GM18870 (cell line): Measurements from ENCODE around the gene UNKL.
A peak's percentile ranks its signal among the peaks of the same experiment; 100 is the strongest.

ENCODE experiments used
- ATAC-seq: cut with Tn5 transposase; IDR thresholded peaks from one replicate; pipeline ENCODE4 v1.9.1; 2021; ENCODE audit warnings: moderate library complexity; ENCODE audit not compliant: unreplicated experiment

Gene UNKL

DNA sequence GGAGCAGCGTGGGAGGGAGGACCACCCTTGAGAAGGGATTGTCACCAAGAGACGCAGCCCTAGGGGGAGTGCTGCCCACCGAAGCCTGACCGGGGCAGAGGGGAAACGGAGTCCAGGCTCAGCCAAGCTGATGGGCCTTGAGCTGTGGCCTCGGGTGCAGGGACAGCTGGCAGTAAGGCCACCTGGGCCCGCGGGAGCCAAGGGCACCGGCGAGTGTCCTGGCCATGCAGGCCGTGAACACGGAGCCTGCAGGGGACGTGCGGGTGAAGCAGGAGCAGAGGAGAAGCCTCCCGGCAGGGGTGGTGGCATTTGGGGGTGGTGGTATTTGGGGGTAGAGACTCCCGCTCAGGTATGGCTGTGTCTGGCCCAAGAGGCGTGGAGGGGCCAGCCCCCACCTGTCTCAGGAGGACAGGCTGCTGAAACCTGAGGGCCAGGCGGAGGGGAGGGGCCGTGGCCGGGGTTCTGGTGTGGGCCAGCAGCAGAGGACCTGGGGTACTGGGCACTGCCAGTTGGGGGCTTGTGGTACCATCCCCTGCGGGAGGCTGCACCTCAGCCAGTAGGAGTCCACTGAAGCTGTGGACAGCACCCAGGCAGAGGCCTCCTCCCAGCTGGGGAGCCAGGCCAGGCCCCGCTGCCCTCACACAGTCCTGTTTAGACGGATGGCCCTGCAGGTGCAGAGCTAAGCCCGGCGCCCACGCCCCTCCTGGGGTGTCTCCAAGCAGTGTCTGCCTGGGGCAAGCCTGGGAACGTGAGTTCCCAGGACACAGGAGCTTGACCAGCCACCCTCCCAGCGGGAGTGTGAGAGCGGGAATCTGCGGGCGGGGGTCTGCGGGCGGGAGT is 58.2 kb downstream of the UNKL start:
- no peak for ATAC-seq

DNA sequence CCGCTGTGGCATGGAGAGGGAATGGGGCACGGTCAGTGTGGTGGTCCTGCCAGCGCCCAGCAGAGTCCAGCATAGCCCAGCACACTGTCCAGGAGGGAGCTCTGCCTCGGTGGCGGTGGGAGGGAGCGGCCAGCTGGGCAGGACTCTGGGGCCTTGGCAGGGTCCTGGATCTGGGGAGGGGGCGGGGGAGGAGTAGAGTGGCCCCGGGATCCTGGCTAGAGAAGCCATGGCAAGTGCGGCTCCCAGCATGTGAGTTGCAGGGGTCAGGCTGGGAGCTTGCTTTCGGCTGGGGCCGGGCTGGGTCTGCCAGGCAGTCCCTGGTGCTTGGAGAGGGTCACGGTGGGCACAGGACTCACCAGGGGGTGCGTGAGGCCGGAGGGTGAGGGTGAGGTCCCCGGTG is 58.9 kb downstream of the UNKL start:
- ATAC-seq, result no peak

DNA sequence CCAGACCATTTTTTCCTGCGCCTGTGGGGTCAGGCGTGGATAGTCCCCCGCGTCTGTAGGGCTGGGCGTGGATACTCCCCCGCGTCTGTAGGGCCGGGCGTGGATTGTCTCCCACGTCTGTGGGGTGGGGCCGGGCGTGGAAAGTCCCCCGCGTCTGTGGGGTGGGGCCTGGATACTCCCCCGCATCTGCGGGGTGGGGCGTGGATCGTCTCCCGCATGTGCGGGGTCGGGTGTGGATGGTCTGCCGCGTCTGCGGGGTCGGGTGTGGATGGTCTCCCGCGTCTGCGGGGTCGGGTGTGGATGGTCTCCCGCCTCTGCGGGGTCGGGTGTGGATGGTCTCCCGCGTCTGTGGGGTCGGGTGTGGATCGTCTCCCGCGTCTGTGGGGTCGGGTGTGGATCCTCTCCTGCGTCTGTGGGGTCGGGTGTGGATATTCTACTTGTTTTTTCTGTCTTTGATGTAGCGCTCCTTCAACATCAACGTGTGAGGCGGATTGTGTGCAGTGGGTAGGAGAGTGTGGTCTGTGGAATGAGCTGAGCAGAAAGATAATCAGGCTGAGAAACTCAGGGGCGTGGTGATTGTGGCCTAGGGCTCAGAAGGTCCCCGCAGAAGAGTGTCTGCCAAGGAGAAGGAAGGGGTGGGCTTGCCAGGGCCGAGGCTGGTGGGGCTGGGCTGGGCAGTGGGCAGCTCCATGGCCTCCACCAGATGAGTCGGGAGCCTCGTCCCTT is 59.5 kb downstream of the UNKL start:
- ATAC-seq, result no peak

DNA sequence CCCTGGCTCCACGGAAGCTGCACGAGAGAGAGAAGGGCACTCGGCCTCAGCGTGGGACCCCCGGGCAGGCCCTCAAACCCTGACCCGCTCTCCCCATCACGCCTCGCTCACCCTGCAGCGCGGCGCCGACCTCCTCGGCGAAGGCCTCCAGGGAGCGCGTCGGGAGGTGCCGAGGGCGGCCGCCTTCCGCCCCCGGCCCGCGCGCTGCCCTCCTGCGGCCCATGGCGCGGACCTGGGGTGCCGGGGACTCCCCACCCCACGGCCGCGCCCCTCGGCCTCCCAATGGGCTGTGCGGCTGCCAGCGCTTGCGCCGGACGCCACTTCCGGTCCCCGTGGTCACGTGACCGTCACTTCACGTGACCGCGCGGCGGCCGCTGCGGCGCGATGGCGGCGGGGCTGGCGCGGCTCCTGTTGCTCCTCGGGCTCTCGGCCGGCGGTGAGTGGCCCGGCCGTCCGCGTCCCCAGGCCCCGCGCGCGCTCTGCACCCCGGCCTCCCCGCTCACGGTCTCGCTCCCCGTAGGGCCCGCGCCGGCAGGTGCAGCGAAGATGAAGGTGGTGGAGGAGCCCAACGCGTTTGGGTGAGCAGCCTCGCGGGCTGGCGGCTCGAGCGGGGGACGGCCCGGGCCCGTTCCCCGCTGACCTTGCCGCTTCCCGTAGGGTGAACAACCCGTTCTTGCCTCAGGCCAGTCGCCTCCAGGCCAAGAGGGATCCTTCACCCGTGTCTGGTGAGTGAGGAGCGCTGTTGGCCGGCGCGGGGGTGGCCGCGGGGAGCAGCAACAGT is 62.7 kb downstream of the UNKL start, which contains the start of the genes GNPTG and TSR3:
TSS of gene GNPTG (plus strand) at position 350 of the 781 bp plus-strand sequence. CDS start at position 385, 35 bp downstream.
TSS of gene TSR3 (minus strand) at position 297 of the 781 bp plus-strand sequence. CDS start at position 223, 74 bp downstream.
- peak; percentile 40 for ATAC-seq

DNA sequence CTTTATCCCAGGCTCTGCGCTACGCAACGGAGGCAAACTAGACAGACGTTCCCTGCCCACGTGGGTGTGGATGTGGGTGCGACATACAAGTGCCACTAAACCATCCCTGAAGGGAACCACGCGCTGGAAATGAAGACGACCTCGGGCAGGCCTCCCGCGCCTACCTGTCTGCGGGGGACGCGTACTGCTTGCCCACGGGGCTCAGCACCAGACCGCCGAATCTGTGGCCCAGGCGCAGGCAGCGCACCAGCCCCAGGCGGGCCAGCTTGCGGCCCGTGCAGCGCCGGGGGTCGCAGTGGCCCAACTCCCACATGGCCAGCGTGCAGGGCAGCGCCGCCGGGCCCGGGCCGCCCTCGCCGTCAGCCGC is 63.3 kb downstream of the UNKL start:
- peak; percentile 11 for ATAC-seq

DNA sequence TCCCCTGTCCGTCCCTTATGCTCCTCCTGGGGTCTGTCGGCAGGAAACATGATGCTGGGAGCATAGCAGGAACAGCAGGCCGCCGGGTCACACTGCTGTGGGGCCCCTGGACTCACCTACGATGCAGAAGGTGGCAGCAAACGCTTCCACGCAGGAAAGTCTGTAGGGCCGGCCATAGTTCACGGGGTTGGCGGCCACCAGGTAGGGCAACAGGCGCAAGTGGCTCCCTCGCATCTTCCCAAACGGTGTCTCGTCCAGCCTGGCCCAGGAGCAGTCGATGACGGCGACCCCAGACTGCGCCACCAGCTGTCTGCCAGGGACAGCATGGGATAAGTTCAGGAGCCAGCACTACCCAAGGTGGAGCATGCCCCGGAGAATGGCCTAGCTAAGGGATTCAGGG is 63.8 kb downstream of the UNKL start:
- no peak for ATAC-seq

DNA sequence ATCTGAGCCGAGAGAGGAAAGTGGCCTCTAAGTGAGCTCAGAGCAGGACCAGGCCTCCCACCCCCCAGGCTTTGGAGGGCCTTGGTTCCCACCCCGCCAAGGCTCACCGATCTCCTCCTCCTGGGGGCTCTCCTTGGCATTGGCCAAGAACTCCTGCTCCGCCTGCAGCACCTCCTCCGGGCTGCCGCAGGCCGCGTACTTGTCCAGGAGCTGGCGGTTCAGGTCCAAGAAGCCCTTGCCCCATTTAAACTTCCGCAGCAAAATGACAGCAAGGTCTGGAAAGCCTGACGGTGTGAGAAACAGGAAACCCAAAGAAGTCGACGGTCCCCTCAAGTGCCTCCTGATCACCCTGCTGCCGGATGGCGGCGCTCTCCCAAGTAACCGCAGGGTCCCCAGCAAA is 64.6 kb downstream of the UNKL start:
- no peak for ATAC-seq

DNA sequence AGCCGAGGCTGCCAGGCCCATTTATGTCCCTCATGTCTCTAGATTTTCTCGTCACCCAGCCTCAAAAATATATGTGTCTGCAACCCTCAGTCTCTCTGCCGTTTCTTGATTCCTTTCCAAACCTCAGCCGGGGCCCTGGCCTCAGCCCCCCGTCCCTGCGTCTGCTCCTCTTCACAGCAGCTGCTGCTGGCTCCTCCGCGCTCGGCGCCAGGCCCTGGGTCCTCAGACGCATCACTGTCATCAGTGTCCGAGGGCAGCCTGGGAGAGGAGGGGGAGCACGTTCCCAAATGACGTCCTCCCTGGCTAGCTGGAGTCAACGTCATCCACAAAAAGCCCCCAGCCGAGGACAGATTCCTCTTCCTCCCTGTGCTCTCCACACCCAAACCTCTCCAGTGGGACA is 65.2 kb downstream of the UNKL start:
- ATAC-seq, result no peak

DNA sequence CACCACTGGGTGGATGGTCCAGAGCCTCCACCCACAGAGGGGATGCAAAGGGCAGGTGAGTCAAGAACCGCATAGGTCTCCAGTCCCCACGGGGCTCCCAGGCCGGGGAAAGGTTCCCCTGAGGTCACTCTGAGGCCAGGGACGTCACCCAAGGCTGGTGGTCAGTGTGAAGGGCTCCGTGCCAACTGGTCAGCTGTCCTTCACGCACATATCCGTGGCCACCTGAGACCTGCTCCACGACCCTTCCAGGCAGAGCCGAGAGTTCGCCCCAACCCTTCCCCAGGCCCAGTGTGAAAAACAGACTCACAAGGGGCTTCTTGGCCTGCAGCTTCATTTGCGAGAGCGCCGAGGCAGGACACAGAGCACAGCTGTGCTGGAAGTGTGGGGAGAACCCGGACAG is 65.6 kb downstream of the UNKL start:
- no peak for ATAC-seq

DNA sequence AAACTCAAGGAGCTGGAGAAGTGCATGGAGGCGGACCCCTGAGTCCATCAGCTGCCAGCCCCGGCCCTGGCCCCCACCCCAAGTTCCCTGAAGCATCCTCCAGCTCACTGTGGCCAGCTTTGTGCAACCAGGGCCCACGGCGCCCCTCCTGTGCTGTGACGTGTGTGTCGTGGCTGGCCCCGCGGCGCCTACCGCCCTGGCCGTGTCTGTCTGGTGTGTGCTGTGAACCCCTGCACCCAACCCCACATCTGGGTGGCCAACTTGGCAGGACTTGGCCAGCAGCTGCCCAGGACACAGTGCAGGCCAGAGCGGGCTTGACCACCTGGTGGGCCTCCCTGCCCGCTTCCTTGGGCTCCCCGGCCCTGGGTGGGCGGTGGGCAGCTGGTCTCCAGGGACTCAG is 66.1 kb downstream of the UNKL start:
- ATAC-seq, result no peak

DNA sequence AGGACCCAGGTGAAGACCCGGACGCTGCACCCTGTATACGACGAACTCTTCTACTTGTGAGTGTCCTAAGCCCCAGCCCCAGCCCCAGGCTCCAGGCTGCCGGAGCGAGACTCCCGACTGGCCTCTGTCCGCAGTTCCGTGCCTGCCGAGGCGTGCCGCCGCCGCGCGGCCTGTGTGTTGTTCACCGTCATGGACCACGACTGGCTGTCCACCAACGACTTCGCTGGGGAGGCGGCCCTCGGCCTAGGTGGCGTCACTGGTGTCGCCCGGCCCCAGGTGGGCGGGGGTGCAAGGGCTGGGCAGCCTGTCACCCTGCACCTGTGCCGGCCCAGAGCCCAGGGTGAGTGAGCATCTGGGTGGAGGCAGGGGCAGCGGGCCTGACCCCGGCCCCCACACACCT is 66.5 kb downstream of the UNKL start:
- ATAC-seq, result no peak

DNA sequence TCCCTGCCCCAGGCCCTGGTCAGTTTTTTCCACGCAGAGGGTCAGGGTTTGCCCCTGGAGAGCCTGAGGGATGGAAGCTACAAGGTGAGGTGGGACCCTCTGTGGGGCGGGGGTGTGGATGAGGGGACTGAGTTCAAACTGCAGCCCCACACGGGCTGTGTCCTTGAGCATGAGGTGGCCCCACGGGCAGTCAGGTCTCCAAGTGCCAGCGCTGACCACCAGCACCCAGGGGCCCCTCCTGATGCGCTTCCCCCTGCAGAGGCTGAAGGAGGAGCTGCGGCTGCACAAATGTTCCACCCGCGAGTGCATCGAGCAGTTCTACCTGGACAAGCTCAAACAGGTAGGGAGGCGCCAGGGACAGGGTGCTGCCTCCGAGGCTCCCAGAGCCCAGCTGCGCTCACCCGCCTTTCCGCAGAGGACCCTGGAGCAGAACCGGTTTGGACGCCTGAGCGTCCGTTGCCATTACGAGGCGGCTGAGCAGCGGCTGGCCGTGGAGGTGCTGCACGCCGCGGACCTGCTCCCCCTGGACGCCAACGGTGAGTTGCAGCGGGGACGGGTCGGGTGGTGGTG is 67.1 kb downstream of the UNKL start:
- ATAC-seq, result no peak

DNA sequence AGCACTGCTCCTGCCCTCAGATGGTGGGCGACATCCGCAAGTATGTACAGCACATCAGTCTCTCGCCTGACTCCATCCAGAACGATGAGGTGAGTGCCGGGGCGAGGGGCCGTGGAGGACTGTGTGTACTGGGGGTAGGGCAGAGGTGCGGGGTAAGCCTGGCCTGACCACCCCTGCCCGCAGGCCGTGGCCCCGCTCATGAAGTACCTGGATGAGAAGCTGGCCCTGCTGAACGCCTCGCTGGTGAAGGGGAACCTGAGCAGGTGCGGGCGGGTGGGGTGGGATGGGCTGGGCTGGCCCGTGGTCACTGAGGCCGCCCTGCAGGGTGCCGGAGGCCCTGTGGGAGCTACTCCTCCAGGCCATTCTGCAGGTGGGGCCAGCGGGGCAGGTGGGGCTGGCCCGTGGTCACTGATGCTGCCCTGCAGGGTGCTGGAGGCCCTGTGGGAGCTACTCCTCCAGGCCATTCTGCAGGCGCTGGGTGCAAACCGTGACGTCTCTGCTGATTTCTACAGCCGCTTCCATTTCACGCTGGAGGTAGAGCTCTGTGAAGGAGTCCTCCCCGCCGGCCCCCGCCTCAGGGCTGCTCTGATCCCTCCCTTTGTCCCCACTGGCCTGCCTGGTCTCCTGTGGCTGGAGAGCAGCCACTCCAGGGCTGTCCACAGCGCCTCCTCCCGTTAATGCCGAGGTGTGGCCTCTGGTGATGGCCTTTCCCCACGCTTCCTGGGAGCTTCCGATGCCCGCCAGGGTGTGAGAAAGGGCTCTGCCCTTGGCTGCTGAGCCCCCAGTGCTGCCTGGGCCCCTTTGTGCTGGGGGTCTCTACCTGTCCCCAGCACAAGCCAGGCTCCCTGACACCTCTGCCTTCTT is 67.8 kb downstream of the UNKL start:
- ATAC-seq, result no peak

DNA sequence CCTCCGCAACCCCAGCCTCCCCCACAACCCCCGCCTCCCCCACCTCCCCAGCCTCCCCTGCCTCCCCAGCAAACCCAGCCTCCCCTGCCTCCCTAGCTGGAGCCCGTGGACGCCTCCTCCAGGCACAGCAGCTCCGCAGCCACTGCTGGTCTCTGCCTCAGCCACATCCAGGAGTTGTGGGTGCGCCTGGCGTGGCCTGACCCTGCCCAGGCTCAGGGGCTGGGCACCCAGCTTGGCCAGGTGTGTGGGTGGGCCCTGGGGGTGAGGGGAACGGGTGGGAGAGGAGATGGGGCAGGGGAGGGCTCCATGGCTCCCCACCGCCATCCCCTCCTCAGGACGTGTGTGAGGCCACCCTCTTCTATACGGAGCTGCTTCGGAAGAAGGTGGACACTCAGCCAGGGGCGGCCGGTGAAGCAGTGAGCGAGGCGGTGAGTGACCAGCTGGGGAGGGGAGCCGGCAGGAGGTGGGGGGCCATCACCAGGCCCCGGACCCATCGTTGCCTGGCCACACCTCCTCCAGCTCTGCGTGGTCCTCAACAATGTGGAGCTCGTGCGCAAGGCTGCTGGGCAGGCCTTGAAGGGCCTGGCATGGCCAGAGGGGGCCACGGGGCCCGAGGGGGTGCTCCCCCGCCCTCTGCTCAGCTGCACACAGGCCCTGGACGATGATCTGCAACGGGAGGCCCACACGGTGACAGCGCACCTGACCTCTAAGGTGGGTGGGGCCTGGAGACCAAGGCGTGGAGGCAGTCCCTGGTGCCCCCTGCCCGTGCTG is 68.7 kb downstream of the UNKL start:
- ATAC-seq, result no peak

DNA sequence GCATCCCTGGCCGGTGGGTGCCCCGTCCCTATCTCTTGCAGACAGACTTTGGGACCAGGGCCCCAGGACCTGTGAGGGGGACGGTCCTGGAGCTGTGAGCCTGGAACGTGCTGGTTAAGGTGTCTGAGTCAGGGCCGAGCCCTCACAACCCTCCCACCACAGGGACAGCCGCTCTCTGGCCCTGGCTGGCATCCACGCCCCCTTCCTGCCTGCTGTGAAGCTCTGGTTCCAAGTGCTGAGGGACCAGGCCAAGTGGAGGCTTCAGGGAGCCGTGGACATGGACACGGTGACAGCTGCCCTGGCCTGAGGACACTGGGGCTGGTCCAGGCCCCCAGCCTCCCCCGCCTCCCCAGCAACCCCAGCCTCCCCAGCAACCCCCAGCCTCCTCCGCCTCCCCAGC is 69.4 kb downstream of the UNKL start:
- ATAC-seq, result no peak

DNA sequence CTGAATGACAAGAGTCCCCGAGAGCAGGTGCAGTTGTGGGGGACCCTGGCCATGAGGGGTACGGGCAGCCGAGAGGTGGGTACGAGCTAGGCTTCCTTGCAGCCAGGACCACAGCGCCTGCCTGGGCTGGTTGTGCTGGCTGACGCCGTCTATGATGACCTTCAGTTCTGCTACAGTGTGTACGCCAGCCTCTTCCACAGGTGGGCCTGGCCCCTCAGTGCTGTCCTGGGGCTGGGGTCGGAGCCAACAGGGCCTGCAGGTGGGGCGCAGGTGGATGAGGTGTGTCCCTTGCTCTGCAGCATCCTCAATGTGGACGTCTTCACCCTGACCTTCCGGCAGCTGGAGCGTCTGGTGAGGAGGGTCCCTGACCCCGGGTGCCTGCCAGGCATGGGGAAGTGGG is 70.0 kb downstream of the UNKL start:
- ATAC-seq, result no peak

DNA sequence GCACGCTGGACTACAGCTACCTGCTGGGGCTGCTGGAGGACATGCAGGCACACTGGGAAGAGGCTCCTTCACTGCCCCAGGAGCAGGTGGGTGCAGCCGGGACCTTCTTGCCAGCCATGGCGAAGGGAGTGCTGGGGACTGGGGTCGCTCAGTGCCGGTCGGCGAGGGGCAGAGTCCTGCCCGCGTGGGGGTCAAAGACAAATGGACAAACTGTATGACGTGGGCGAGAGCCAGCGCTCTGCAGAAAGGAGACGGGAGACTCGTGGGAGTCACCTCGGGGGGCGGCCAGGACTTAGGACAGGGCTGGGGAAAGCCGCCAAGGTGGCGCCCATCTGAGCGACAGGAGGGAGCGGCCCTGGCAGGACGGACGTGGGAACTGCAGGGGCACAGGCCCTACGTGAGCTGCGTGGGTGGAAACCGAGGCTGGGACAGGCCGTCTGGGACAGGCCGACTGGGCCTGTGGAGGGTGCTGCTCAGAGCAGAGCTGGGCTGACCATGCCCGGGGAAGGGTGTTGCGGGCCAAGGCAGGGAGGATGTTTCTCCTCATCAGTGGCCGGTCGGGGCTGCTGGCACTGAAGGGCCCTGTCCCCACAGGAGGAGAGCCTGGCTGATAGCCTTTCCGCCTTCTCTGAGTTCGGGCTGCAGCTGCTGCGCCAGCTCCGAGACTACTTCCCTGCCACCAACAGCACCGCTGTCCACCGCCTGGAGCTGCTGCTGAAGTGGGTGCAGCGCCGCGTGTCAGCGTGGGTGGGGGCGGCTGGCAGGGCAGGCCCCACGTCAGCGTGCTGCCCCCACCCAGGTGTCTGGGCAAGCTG is 70.9 kb downstream of the UNKL start:
- no peak for ATAC-seq

DNA sequence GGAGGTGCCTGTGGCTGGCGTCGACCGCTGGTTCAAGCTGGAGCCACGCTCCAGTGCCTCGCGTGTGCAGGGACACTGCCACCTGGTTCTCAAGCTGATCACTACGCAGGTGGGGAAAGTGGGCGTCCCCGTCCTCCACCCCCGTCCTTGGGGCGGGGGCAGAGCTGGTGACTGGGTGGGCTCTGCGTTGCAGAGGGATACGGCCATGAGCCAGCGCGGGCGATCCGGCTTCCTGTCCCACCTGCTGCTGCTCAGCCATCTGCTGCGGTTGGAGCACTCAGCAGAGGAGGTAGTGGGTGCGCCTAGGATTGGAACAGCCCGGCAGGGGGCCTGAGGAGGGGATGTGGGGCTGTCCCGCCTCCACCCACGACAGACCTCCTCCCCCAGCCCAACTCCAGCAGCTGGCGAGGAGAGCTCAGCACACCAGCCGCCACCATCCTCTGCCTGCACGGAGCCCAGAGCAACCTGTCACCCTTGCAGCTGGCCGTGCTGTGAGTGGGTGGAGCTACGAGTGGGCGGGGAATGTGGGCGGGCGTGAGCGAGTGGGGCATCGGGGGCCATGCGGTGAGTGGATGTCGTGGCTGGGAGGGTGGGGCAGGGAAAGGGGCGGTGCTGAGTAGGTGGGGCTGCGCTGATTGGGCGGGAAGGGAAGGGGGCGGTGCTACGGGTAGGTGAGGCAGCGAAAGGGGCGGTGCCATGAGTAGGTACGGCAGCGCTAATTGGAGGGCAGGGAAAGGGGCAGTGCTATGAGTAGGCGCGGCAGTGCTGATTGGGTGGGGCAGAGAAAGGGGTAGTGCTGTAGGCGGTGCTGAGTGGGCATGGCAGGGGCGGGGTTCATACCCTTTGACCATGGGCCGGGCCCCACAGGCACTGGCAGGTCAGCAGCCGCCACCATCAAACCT is 71.7 kb downstream of the UNKL start:
- ATAC-seq, result peak; percentile 83
